Activated CD4-positive, alpha-beta T cell treated with anti-CD3 and anti-CD28 coated beads, Interleukin-2, amount 10 ng/mL, durations not matched to agents 7 days and 5 days (primary cell): ENCODE measurements around the gene KRTAP10-3. TPM values are rescaled to one million over a fixed set of nuclear protein-coding genes. Genes with fewer than 3 reads are reported as not detected.
A peak's percentile ranks its signal among the peaks of the same experiment; 100 is the strongest.
"Not testable (repeated sequence)": the region's sequence is repeated elsewhere in the genome, so short reads cannot be mapped to it uniquely, and the experiment has no call there.

Source experiments
- CTCF ChIA-PET: fragments of 350-600 bp; sonication (Branson Sonifier 250); formaldehyde crosslinking; loops from one replicate; lab custom pipeline; 2021; ENCODE audit warnings: antibody characterized with exemption; lab: Charles Lee
- POLR2A ChIA-PET: fragments of 350-600 bp; sonication (Branson Sonifier 250); formaldehyde crosslinking; loops from one replicate; lab custom pipeline; 2021; ENCODE audit warnings: antibody characterized with exemption; lab: Charles Lee
- DNase-seq: peaks from one replicate; pipeline ENCODE4 v3.0.0-alpha.2; 2020
- H3K27ac Mint-ChIP-seq: one replicate; pipeline ENCODE4 v1.8.0; 2021; ENCODE audit warnings: mild to moderate bottlenecking, moderate library complexity, mixed read lengths
- H3K27me3 Mint-ChIP-seq: one replicate; pipeline ENCODE4 v1.8.0; 2021; ENCODE audit warnings: mixed read lengths
- H3K36me3 Mint-ChIP-seq: one replicate; pipeline ENCODE4 v1.8.0; 2021; ENCODE audit warnings: low read depth, mixed read lengths
- H3K4me1 Mint-ChIP-seq: one replicate; pipeline ENCODE4 v1.8.0; 2021; ENCODE audit warnings: mixed read lengths
- H3K4me3 Mint-ChIP-seq: one replicate; pipeline ENCODE4 v1.8.0; 2021; ENCODE audit warnings: mild to moderate bottlenecking, moderate library complexity, mixed read lengths
- H3K9me3 Mint-ChIP-seq: one replicate; pipeline ENCODE4 v1.8.0; 2021; ENCODE audit warnings: mixed read lengths
- total RNA-seq, 2 experiments: library from RNA; stranded (reverse); gene quantifications; one replicate each; pipeline ENCODE4 v1.2.3, GENCODE V29; 2021

KRTAP10-3 gene
- total RNA-seq, 2 experiments from 2014 or later, result not detected

DNA sequence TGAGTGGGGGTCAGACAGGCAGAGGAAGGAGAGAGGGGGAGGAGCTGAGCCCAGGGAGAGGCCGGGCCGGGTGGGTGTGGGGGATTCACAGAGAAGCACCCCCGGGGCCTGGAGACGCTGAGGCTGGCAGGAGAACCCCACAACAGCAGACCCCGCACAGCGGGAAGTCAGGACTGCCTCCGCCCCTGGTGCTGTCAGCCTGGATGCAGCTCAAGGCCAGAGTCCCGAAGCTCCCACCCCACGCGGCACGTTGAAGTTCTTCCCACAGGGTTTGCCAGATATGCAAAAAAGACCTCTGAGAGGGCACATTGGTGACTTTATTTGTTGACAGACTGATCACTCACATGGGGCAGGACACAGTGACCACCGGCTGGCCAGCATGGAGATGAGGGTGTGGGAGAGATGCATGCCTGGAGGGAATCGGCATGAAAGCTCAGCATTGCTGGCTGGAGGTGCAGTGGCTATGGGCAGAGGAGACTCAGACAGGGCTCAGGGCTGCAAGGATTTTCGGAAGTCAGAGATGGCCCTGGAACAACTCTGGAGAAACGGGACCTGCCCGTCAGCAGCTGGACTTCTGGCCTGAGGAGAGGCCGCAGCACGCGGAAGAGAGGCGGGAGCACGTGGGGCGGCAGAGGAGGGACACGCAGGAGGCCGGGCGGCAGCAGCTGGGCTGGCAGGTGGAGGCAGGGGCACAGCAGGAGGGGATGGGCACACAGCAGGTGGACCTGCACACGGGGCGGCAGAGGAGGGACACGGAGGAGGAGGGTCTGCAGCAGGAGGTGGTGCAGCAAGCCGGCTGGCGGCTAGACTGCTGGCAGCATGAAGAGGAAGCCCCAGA is 885 bp downstream of the KRTAP10-3 start:
- peaks cover 12% of the 10 kb centered on the region for H3K27me3 Mint-ChIP-seq
- no peaks in the 10 kb centered on the region for H3K4me1 Mint-ChIP-seq
- ChIA-PET POLR2A (no interaction called here), CTCF (interaction anchor here (1.2 kb wide), 1 partner anchor 173 kb away, joined by 3 read pairs; no protein-coding TSS in a partner anchor)
- DNase-seq, result no peak
- peaks cover 5% of the 10 kb centered on the region for H3K36me3 Mint-ChIP-seq
- no peak overlapping the region for H3K27ac Mint-ChIP-seq
- H3K9me3 Mint-ChIP-seq, result peaks cover 11% of the 10 kb centered on the region
- H3K4me3 Mint-ChIP-seq, result no peak overlapping the region

DNA sequence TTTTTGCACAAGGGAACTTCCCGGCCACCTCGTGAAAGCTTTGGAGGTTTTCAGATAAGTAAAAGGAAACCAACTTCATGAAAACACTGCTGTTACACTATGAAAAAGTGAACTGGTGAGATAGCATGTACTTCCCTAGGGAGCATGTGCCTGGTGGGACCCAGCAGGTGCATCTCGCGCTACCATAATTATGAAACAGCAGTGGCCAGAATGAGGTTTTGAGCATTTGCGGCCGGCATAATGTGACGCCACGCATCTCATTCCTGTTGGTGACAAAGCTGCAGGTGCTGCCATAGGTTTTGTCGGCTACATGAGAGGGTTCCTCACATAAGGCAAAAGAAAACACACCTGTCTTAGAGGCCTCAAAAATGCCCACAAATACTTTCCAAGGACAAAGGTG is 1.7 kb downstream of the KRTAP10-3 start:
- H3K4me1 Mint-ChIP-seq, result no peaks in the 10 kb centered on the region
- H3K9me3 Mint-ChIP-seq, result peaks cover 7% of the 10 kb centered on the region
- ChIA-PET CTCF (interaction anchor here (0.7 to 1.2 kb wide), 2 partner anchors 174 to 541 kb away, joined by 3 read pairs; no protein-coding TSS in a partner anchor), POLR2A (no interaction called here)
- peaks cover 10% of the 10 kb centered on the region for H3K27me3 Mint-ChIP-seq
- H3K36me3 Mint-ChIP-seq, result peaks cover 5% of the 10 kb centered on the region
- H3K4me3 Mint-ChIP-seq, result no peak overlapping the region
- H3K27ac Mint-ChIP-seq, result no peak overlapping the region
- DNase-seq, result no peak

DNA sequence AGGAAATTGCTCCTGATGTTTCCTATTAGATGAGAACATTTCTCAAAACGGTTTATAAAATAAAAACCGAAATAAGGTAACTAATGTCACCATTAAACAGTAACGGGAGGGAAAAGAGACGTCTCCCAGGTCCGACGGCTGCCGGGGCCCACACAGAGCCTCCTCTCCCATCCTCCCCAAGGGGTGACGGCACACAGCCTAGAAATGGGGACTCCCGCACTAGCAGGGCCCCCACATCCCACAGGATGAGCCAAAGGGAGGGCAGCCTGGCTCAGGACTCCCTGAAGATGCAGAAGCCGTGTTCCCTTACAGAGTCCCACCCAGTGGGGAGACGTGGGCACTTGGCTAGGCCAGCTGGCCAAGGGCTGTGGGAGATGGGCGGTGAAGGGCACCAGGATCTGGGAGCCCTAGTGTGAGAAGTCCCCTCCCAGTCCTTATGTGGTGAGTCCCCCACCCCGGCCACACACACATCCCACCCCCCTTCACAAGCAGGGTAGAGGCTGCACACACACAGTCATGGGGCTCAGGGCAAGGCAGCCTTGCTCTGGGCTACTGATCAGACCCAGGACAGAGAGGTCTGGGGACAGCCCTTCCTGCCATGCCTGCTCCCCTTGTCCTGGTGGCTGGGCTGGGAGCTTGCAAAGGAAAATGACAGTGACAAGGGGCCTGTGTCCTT is 3.3 kb downstream of the KRTAP10-3 start:
- ChIA-PET POLR2A (no interaction called here), CTCF (no interaction called here)
- no peak overlapping the region for H3K4me3 Mint-ChIP-seq

DNA sequence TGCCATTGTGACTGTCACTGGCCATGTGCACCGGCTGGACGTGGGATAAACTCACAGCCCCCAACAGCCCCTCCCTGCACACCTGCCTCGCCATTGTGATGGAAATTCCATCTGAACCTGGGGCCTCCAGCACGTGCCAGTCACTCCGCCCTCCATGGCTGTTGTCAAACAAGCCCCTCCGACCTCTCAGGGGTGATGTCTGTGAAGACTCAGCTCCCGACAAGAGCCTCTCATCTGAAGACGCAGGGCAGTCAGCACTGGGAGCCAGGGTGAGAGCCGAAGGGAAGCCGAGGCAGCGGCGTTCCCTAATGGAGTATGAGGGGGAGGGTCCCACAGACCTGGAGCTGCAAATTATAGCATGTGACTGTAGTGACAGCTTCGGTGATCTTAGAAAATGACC is 5.9 kb downstream of the KRTAP10-3 start:
- POLR2A ChIA-PET, result no interaction called here
- peaks cover 4% of the 10 kb centered on the region for H3K9me3 Mint-ChIP-seq
- peaks cover 5% of the 10 kb centered on the region for H3K36me3 Mint-ChIP-seq
- no peak overlapping the region for H3K4me3 Mint-ChIP-seq
- peaks cover 6% of the 10 kb centered on the region for H3K4me1 Mint-ChIP-seq
- no peaks in the 10 kb centered on the region for H3K27me3 Mint-ChIP-seq
- no peak for DNase-seq
- CTCF ChIA-PET, result no interaction called here
- H3K27ac Mint-ChIP-seq, result no peak overlapping the region

More for the DNA sequence above, 3.3 kb downstream of the KRTAP10-3 start:
- no peak for DNase-seq
- Mint-ChIP-seq H3K4me1 (no peaks in the 10 kb centered on the region), H3K36me3 (peaks cover 1% of the 10 kb centered on the region), H3K9me3 (peaks cover 4% of the 10 kb centered on the region), H3K27ac (no peak overlapping the region), H3K27me3 (peaks cover 3% of the 10 kb centered on the region)

DNA sequence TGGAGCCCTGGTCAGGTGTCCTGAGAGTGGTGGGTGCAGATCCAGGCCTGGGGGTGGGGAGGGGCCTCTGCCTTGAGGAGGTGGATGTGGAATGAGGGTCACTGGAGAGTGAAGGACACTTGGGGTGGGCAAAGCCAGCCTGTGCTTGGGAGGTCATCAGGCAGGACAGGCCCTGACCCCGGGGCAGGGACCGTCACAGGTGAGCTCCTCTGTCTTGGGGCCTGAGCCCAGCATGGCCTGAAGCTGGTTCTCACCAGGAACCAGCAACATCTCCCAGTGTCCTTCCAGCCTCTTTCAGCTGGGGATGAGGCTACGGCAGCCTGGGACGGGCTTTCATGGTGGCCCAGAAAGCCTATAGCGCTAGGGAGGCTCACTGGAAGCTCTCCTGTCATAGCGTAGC is 6.5 kb downstream of the KRTAP10-3 start:
- H3K4me3 Mint-ChIP-seq, result no peak overlapping the region
- peaks cover 10% of the 10 kb centered on the region for H3K9me3 Mint-ChIP-seq
- ChIA-PET POLR2A (no interaction called here), CTCF (interaction anchor here (1.2 kb wide), 1 partner anchor 11 kb away, joined by 3 read pairs; no protein-coding TSS in a partner anchor)
- H3K4me1 Mint-ChIP-seq, result peaks cover 11% of the 10 kb centered on the region
- DNase-seq, result no peak
- no peaks in the 10 kb centered on the region for H3K27me3 Mint-ChIP-seq
- no peak overlapping the region for H3K27ac Mint-ChIP-seq
- H3K36me3 Mint-ChIP-seq, result peaks cover 10% of the 10 kb centered on the region

DNA sequence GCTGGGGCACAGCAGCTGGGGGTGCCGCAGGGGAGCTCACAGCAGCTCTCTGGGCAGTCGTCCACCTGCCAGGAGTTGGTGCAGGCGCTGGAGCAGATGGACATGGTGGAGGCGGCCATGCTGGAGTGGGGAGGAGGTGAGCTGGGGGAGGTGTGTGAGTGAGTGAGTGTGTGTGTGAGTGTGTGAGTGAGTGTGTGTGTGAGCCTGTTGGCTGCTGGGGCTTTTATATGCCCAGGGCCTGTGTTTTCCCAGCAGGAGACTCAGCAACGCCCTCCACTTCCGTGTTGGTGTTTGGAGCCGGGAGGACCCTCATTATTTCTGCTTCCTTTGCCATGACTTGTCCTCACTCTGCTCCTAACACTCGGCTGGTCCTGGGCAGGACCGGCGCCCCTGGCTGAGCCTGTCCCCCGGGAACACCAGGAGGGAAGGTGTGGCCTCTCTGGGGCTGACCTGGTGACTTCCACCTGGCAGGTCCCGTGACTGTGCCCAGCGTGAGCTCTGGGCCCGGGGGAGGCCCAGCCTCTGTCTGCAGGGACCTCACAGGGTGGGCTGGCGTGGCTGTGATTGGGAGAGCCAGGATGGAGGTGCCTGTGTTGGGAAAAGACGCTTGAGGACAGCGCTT is 7.1 kb downstream of the KRTAP10-3 start, which contains the start of gene KRTAP10-2:
Gene KRTAP10-2 (minus strand): TSS at position 166 of the 622 bp plus-strand sequence. CDS start 47 bp downstream, at position 119.
- POLR2A ChIA-PET, result no interaction called here
- H3K9me3 Mint-ChIP-seq, result peaks cover 16% of the 10 kb centered on the region
- peaks cover 17% of the 10 kb centered on the region for H3K36me3 Mint-ChIP-seq
- peak within 1 kb of the TSS; percentile 51 for H3K27ac Mint-ChIP-seq
- no peak within 1 kb of the TSS for H3K4me3 Mint-ChIP-seq
- CTCF ChIA-PET, result interaction anchor here (1.0 to 1.2 kb wide), 2 partner anchors 10 to 41 kb away, joined by 3 read pairs; no protein-coding TSS in a partner anchor
- DNase-seq, result no peak
- peaks cover 15% of the 10 kb centered on the region for H3K4me1 Mint-ChIP-seq
- H3K27me3 Mint-ChIP-seq, result no peaks in the 10 kb centered on the region

DNA sequence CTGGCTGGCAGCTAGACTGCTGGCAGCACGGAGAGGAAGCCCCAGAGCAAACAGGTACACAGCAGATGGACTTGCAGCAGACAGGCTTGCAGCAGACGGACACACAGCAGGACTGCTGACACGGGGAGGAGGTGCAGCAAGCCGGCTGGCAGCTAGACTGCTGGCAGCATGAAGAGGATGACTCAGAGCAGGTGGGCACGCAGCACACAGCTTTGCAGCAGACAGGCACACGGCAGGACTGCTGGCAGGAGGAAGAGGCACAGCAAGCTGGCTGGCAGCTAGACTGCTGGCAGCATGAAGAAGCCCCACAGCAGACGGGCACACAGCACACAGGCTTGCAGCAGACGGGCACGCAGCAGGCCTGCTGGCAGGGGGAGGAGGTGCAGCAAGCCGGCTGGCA is 7.8 kb downstream of the KRTAP10-3 start:
- no peak overlapping the region for H3K4me3 Mint-ChIP-seq

DNA sequence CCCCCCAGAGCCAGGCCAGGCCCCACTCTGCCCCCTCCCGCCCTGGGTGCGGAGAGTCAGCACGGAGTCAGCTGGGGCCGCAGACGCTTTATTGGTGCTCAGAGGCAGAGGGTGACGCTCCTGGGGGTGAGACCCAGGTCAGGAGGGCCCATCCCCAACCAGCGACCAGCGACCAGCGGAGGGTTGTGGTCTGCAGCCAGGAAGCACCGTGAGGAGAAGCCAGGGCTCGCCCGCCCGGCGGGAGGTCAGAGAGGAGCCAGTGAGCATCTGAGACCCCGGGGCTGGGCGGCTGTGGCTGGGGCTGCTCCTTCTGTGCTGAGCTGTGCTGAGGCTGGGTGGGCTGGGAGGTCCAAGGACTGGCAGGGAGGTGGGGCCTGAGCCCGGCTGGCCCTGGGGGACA is 8.3 kb downstream of the KRTAP10-3 start:
- H3K4me3 Mint-ChIP-seq, DNase-seq, H3K27ac Mint-ChIP-seq, POLR2A ChIA-PET, H3K27me3 Mint-ChIP-seq: not testable (repeated sequence)
- H3K4me1 Mint-ChIP-seq, result peaks cover 15% of the 10 kb centered on the region
- H3K9me3 Mint-ChIP-seq, result peaks cover 19% of the 10 kb centered on the region
- CTCF ChIA-PET, result interaction anchor here (1.0 to 1.2 kb wide), 2 partner anchors 40 to 66 kb away, joined by 3 read pairs; no protein-coding TSS in a partner anchor
- peaks cover 19% of the 10 kb centered on the region for H3K36me3 Mint-ChIP-seq

More for the DNA sequence above, 7.8 kb downstream of the KRTAP10-3 start:
- Mint-ChIP-seq H3K9me3 (peaks cover 16% of the 10 kb centered on the region), H3K27ac (no peak overlapping the region), H3K27me3 (no peaks in the 10 kb centered on the region), H3K4me1 (peaks cover 15% of the 10 kb centered on the region), H3K36me3 (peaks cover 17% of the 10 kb centered on the region)
- DNase-seq, result no peak
- CTCF ChIA-PET, result interaction anchor here (1.0 to 1.2 kb wide), 2 partner anchors 40 to 67 kb away, joined by 3 read pairs; no protein-coding TSS in a partner anchor
- POLR2A ChIA-PET, result no interaction called here

DNA sequence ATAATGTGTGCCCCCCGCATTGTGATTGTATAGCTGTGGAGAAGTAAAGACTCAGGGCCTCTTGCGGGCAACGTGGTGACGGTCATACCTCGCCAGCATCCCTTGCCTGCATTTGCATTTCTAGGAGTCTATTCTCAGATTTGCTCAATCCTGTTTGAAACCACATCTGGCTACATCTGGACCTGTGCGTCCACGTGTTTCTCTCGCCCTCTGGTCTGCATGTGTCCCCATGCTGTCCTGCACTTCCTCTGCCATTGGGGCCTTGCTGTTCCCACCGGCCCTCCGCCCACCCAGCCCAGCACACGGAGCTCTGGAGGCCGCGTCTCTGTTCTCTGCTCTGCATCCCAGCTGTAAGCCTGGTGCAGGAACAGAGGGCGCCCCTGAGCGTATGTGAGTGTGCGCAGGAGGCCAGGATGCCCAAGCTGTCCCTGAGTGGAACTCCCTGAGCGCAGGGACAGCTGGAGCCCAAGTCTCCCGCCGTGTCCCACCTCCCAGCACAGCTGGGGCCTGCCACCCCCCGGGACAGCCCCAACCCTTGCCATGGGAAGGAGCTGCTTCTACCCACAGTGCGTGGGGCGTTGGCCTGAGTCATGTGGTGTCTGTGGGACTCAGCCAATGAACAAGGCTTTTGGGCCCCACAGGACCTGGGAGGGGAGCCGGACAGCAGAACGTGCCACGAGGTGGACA is 8.9 kb downstream of the KRTAP10-3 start:
- peaks cover 15% of the 10 kb centered on the region for H3K4me1 Mint-ChIP-seq

DNA sequence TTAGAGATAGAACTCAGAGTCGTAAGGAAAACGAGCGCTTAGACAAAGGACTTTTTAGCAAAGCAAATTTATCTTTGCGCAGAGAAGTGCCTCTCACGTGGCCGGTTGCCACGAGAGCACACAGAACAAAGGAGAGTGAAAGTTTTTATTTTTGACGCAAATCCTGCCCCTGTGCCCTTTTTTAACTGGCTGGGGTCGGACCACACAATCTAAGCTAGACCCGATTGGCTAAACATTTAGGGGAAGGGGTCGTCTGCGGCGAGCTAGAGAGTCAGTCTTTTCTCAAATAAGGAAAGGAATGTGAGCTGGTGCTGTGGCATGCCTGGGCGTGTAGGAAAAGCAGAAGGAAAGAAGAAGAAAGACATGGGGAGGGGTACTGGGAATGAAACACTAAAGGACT is 9.7 kb downstream of the KRTAP10-3 start:
- no peak for DNase-seq
- Mint-ChIP-seq H3K4me1 (peaks cover 15% of the 10 kb centered on the region), H3K27ac (no peak overlapping the region), H3K9me3 (peaks cover 19% of the 10 kb centered on the region), H3K36me3 (peaks cover 19% of the 10 kb centered on the region), H3K27me3 (no peaks in the 10 kb centered on the region), H3K4me3 (no peak overlapping the region)
- POLR2A ChIA-PET, result no interaction called here
- CTCF ChIA-PET, result interaction anchor here (1.1 kb wide), 1 partner anchor 188 kb away, joined by 4 read pairs; no protein-coding TSS in a partner anchor

More for the DNA sequence above, 8.9 kb downstream of the KRTAP10-3 start:
- Mint-ChIP-seq H3K27ac (no peak overlapping the region), H3K27me3 (no peaks in the 10 kb centered on the region), H3K9me3 (peaks cover 19% of the 10 kb centered on the region), H3K4me3 (no peak overlapping the region), H3K36me3 (peaks cover 19% of the 10 kb centered on the region)
- POLR2A ChIA-PET, result no interaction called here
- CTCF ChIA-PET, result interaction anchor here (1.1 to 1.2 kb wide), 2 partner anchors 65 to 189 kb away, joined by 3 to 4 read pairs; no protein-coding TSS in a partner anchor
- no peak for DNase-seq

DNA sequence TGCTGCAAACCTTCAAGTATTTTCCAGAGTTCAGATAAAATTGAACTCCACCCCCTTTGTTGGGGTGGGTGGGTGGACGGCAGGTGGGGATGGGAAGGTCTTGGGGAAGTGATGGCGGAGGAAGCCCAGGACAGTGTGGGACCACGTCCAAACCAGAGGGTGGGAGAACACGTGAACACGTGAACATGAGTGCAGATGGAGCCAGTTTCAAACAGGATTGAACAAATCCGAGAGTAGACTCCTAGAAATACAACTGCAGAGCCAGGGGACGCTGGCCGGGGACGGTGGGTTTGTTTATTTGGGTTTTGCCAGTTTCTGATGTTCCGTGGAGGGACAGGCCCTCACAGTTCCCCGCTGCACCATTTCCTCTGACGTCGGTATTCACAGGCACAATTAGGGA is 10.2 kb downstream of the KRTAP10-3 start:
- CTCF ChIA-PET, result interaction anchor here (1.1 kb wide), 1 partner anchor 187 kb away, joined by 4 read pairs; no protein-coding TSS in a partner anchor
- H3K4me3 Mint-ChIP-seq, result no peak overlapping the region
- no peak for DNase-seq

More for the DNA sequence above, 10.2 kb downstream of the KRTAP10-3 start:
- Mint-ChIP-seq H3K9me3 (peaks cover 19% of the 10 kb centered on the region), H3K36me3 (peaks cover 19% of the 10 kb centered on the region), H3K27me3 (no peaks in the 10 kb centered on the region), H3K4me1 (peaks cover 15% of the 10 kb centered on the region), H3K27ac (no peak overlapping the region)
- POLR2A ChIA-PET, result no interaction called here
